NCI-H128 (cell line): ENCODE measurements around the gene ZNF774.
"Not testable (repeated sequence)": the region's sequence is repeated elsewhere in the genome, so short reads cannot be mapped to it uniquely, and the experiment has no call there.

Experiments used
- DNase-seq: peaks from one replicate; lab custom pipeline; 2025; ENCODE audit not compliant: unreplicated experiment; lab: John Stamatoyannopoulos, UW

Gene ZNF774

GRCh38 chr15:90388462-90389380 is 36.6 kb downstream of the ZNF774 start:
- DNase-seq: no peak

GRCh38 chr15:90389513-90389912 is 37.4 kb downstream of the ZNF774 start:
- DNase-seq: no peak

GRCh38 chr15:90393040-90393439 is 41.0 kb downstream of the ZNF774 start:
- DNase-seq: no peak

GRCh38 chr15:90394074-90394473 is 42.0 kb downstream of the ZNF774 start:
- DNase-seq: no peak

GRCh38 chr15:90394748-90395442 is 42.8 kb downstream of the ZNF774 start:
- DNase-seq: no peak

GRCh38 chr15:90396321-90396720 is 44.2 kb downstream of the ZNF774 start:
- no peak for DNase-seq

DNA sequence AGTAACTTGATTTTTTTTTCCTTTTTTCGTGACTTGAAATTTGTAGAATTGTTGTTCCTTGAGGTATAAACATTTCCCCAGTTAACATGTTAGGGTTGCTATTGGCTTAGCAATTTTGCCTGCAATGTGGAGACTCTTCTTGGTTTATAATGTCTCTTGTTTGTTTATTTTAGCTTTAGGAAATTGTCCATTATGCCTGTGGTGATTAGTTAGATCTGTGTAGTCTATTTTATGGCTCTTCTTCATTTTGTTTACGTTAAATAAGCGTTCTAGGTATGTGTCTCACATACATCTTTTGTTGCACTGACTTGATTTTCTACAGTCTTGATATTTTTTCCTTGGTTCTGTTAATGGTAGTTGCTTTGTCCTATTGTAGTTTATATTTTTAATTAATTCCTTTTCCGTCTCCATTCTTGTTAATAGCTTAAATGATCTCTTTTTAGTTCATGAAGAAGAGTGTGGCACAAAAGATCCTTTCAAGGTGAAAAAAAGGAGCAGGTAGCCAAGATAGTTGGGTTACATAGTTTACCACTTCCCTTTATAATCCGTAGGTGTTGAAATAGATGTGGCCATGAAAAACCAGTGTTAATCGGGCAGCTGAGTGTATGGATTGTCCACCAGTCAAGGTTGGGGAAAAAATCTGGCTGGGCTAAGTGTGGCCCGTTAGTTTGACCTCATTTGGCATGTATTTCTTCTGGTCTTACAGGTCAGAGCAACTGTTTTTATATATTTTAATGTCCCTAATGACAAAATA is 48.1 kb downstream of the ZNF774 start:
- DNase-seq: no peak

- DNase-seq: peak; percentile 12
These were observed 48.8 kb downstream of the ZNF774 start for GRCh38 chr15:90400759-90401314.

DNA sequence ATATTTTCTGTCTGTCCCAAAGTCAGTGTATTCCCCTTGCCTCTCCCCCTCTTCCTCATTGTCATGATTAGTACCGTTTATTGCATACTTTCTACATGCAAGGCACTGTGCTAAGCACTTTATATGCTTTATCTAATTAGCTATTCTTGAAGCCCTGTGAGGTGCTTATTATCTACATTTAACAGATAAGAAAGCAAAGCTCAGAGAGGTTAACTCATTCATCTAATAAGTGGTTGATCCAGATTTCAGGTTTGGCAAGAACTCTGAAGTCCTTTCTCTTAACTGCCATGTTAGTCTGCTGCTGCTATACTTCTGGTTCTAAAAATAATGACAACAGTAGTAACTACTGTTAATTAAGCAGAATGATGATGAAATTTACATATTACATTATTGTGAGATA is 49.4 kb downstream of the ZNF774 start:
- DNase-seq: no peak

- DNase-seq: no peak
These were observed 50.1 kb downstream of the ZNF774 start for GRCh38 chr15:90402223-90402622.

- no peak for DNase-seq
These were observed 50.7 kb downstream of the ZNF774 start for GRCh38 chr15:90402767-90403166.

DNA sequence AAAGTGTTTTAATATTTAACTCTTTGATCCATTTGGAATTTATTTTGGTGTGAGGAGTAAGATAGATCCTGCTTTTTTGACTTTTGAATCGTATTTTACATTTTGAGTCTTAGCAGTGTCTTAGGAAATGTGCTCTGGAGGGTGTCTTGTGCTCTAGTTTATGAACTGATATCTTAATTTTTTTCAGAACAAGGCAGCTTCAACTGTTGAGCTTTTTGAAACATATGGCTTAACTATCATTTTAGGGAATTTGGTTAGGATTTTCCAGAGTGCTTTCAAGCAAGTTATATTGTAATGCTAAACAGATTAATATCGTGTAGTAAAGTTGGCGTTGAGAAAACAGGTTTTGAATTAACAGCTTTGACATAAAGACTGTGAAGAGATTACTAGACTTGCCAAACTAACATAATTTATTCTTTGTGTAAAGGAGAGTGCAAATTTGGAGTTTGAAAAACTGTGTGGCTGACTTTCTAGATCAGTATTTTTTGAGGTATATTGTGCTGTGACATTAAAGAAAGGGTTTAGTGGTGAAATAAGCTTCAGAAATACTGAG is 53.0 kb downstream of the ZNF774 start:
- DNase-seq: no peak

DNA sequence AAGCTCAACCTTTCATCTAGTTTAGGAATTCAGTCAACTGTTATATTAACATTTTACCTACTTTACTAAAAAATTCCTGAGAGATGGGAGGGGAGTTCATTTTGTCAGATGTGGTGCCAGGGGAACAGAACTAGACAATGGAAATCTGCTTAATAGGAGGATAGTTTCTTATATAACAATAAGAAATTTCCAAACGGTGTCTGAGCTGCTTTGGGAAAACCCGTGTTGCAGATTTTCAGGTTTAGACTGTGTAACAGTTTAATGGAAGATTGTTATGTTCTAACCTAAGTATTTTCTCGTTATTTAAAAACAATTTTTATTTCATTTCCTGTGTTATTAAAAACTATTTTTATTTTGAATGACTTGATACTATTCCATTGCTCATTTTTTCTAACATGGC is 55.3 kb downstream of the ZNF774 start:
- DNase-seq: no peak

GRCh38 chr15:90407871-90408317 is 55.8 kb downstream of the ZNF774 start:
- DNase-seq: no peak

DNA sequence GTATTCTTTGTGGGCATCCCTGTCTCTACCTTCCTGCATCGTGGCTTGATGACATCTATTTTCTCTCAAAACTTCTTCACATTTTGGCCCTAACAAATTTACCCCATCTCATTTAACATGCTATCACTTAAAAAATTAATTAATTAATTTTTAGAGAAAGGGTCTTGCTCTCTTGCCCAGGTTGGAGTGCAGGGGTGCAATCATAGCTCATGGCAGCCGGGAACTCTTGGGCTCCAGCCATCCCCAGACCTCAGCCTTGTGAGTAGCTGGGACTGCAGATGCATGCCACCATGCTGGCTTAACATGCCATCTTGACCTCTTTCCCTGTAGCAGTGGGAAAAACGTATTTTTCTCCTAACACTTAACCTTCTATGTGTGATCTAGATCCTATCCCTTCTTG is 56.6 kb downstream of the ZNF774 start:
- DNase-seq: no peak

DNA sequence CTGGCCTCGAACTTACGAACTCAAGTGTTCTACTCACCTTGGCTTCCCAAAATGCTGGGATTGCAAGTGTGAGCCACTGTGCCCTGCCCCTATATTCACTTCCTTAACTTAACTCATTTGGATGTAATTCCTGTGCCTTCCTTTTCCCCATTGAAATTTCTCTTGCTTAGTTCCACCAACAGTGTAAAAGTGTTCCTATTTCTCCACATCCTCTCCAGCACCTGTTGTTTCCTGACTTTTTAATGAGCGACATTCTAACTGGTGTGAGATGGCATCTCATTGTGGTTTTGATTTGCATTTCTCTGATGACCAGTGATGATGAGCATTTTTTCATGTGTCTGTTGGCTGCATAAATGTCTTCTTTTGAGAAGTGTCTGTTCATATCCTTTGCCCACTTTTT is 57.5 kb downstream of the ZNF774 start:
- DNase-seq: not testable (repeated sequence)

- not testable (repeated sequence) for DNase-seq
These were observed 58.2 kb downstream of the ZNF774 start for GRCh38 chr15:90410316-90410715.

- no peak for DNase-seq
These were observed 59.1 kb downstream of the ZNF774 start for GRCh38 chr15:90411176-90411575.
